Stimulated activated naive CD8-positive, alpha-beta T cell treated with anti-CD3 and anti-CD28 coated beads, Interleukin-15, Interleukin-2, amounts not matched to agents 100 ng/mL and 50 ng/mL, for 24 hours (primary cell): ENCODE data around the gene ACO2.

Experiments
- H3K27ac Mint-ChIP-seq: one replicate; pipeline ENCODE4 v1.8.0; 2021; ENCODE audit warnings: mild to moderate bottlenecking, mixed read lengths
- H3K27me3 Mint-ChIP-seq: one replicate; pipeline ENCODE4 v1.8.0; 2021; ENCODE audit warnings: mixed read lengths
- H3K36me3 Mint-ChIP-seq: one replicate; pipeline ENCODE4 v1.8.0; 2021; ENCODE audit warnings: low read depth, mixed read lengths
- H3K4me1 Mint-ChIP-seq: one replicate; pipeline ENCODE4 v1.8.0; 2021; ENCODE audit warnings: low read depth, mixed read lengths
- H3K4me3 Mint-ChIP-seq: one replicate; pipeline ENCODE4 v1.8.0; 2021; ENCODE audit warnings: mild to moderate bottlenecking, mixed read lengths
- H3K9me3 Mint-ChIP-seq: one replicate; pipeline ENCODE4 v1.8.0; 2021; ENCODE audit warnings: mixed read lengths

The ACO2 gene

DNA sequence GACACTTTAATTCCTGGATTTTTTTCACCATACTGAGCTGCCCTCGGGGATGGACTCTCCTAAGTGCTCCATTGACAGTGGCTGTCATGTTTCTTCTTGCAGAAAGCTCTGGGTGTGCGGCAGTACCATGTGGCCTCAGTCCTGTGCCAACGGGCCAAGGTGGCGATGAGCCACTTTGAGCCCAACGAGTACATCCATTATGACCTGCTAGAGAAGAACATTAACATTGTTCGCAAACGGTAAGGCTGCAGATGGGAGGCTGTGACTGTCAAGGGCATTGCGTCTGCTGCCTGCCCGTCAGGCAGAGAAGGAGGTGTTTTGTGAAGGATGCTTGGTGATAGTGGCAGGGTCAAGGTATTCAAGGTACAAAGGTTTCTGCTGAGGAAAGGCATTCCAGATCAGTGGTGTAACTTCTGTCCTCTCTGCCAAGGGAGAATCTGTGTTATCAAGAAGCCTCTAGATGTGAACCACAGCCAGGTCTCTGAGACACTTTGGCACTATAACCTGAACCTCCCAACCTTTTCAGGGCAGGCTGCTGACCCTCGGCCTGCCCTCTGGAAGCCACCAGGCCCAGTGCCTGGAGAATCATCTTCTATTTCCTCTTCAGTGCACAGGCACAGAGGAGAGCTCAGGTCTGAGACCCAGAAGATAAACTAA lies 30.8 kb downstream of the ACO2 start:
- H3K9me3 Mint-ChIP-seq, result no peaks in the 10 kb centered on the region
- H3K4me1 Mint-ChIP-seq, result no peaks in the 10 kb centered on the region
- H3K27me3 Mint-ChIP-seq, result no peaks in the 10 kb centered on the region
- H3K27ac Mint-ChIP-seq, result no peak overlapping the region
- H3K36me3 Mint-ChIP-seq, result peaks cover 17% of the 10 kb centered on the region
- H3K4me3 Mint-ChIP-seq, result no peak overlapping the region

GRCh38 chr22:41500303-41500702 lies 31.4 kb downstream of the ACO2 start:
- H3K27ac Mint-ChIP-seq, result no peak overlapping the region
- H3K4me1 Mint-ChIP-seq, result no peaks in the 10 kb centered on the region
- H3K9me3 Mint-ChIP-seq, result no peaks in the 10 kb centered on the region
- H3K4me3 Mint-ChIP-seq, result no peak overlapping the region
- no peaks in the 10 kb centered on the region for H3K27me3 Mint-ChIP-seq
- peaks cover 17% of the 10 kb centered on the region for H3K36me3 Mint-ChIP-seq

- no peaks in the 10 kb centered on the region for H3K27me3 Mint-ChIP-seq
- H3K36me3 Mint-ChIP-seq, result peaks cover 21% of the 10 kb centered on the region
- no peak overlapping the region for H3K27ac Mint-ChIP-seq
- H3K9me3 Mint-ChIP-seq, result no peaks in the 10 kb centered on the region
- H3K4me3 Mint-ChIP-seq, result no peak overlapping the region
- no peaks in the 10 kb centered on the region for H3K4me1 Mint-ChIP-seq
These were observed 32.3 kb downstream of the ACO2 start for GRCh38 chr22:41501209-41501608.

- H3K4me1 Mint-ChIP-seq, result no peaks in the 10 kb centered on the region
- no peaks in the 10 kb centered on the region for H3K27me3 Mint-ChIP-seq
- no peak overlapping the region for H3K27ac Mint-ChIP-seq
- H3K36me3 Mint-ChIP-seq, result peaks cover 38% of the 10 kb centered on the region
- no peaks in the 10 kb centered on the region for H3K9me3 Mint-ChIP-seq
- no peak overlapping the region for H3K4me3 Mint-ChIP-seq
These were observed 35.5 kb downstream of the ACO2 start for GRCh38 chr22:41504397-41504796.

DNA sequence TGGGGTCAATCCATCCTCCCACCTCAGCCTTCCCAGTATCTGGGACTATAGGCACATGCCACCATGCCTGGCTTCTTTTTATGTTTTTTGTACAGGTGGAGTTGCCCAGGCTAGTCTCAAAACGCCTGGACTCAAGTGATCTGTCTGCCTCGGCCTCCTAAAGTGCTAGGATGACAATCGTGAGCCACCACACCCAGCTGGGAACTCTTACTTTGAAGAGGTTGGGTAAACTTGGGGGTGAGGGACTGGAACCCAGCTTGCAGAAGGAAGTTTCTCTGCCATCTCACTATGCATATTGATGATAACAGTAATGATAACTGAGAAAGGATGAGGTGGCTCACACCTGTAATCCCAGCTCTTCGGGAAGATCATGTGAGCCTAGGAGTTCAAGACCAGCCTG lies 35.9 kb downstream of the ACO2 start:
- Mint-ChIP-seq H3K9me3 (no peaks in the 10 kb centered on the region), H3K36me3 (peaks cover 40% of the 10 kb centered on the region), H3K27ac (no peak overlapping the region), H3K4me3 (no peak overlapping the region), H3K27me3 (no peaks in the 10 kb centered on the region), H3K4me1 (no peaks in the 10 kb centered on the region)

GRCh38 chr22:41505511-41506220 lies 36.7 kb downstream of the ACO2 start:
- Mint-ChIP-seq H3K4me1 (no peaks in the 10 kb centered on the region), H3K27me3 (no peaks in the 10 kb centered on the region), H3K4me3 (no peak overlapping the region), H3K9me3 (no peaks in the 10 kb centered on the region), H3K27ac (no peak overlapping the region), H3K36me3 (peaks cover 40% of the 10 kb centered on the region)

- Mint-ChIP-seq H3K27ac (peak overlapping the region; percentile 5), H3K9me3 (no peaks in the 10 kb centered on the region), H3K4me3 (no peak overlapping the region), H3K27me3 (no peaks in the 10 kb centered on the region), H3K36me3 (peaks cover 34% of the 10 kb centered on the region), H3K4me1 (no peaks in the 10 kb centered on the region)
These were observed 38.6 kb downstream of the ACO2 start for GRCh38 chr22:41507330-41508063.

- no peaks in the 10 kb centered on the region for H3K4me1 Mint-ChIP-seq
- no peak overlapping the region for H3K4me3 Mint-ChIP-seq
- no peaks in the 10 kb centered on the region for H3K9me3 Mint-ChIP-seq
- no peak overlapping the region for H3K27ac Mint-ChIP-seq
- H3K27me3 Mint-ChIP-seq, result no peaks in the 10 kb centered on the region
- peaks cover 46% of the 10 kb centered on the region for H3K36me3 Mint-ChIP-seq
These were observed 39.9 kb downstream of the ACO2 start for GRCh38 chr22:41508770-41509170.

DNA sequence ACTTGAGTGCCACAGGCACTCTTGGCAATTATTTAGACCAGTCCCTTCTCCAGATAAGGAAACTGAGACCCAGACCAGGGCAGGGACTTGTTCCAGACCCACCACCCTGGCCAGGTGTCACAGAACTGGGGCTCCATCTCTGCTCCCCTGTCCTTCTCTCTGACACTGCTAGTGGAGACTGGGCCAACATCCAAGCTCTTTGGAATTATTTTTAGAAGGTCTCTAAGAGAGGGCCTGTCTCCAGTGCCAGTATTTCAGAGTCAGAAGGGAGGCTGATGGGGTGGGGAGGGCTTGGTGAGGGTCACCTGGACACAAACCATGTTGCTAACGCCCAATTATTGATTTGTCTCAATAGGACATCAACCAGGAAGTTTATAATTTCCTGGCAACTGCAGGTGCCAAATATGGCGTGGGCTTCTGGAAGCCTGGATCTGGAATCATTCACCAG lies 42.6 kb downstream of the ACO2 start:
- peaks cover 47% of the 10 kb centered on the region for H3K36me3 Mint-ChIP-seq
- H3K27me3 Mint-ChIP-seq, result no peaks in the 10 kb centered on the region
- H3K27ac Mint-ChIP-seq, result no peak overlapping the region
- H3K4me1 Mint-ChIP-seq, result no peaks in the 10 kb centered on the region
- no peak overlapping the region for H3K4me3 Mint-ChIP-seq
- H3K9me3 Mint-ChIP-seq, result no peaks in the 10 kb centered on the region

DNA sequence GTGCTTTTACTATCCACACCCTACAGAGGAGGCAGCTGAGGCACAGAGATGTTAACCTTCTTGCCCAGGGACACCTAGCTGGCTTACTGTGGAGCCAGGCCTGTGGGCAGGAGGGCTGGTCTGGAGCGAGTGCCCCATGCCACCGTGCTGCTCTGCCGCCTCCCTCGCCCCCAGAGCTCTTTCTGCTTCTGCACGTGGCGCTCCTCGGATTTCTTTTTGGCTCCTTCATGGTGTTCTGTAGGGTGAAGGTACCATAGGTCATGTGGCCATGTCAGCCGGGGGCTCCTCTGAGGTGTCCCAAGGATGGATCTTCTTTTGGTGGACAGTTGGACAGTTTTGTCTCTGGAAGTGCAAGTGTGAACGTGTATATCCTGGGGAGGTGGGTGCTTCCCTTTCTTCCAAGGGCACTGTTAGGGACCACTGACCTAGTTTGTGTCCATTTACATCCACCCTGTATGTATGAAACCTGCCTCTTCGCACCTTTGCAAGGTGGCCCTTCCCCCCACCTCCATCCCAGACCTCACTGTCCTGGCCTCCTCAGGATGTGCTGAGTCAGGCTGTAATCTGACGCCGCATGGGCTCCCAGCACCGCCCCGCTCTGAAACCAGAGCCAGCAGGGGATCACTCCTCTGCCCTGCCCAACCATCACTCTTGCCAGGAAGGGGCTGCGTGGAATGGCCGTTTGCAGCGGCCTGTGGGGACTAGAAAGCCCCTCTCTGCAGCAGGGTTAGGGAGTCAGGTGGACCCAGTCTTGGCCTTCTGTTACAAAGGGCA lies 43.7 kb downstream of the ACO2 start:
- Mint-ChIP-seq H3K36me3 (peaks cover 41% of the 10 kb centered on the region), H3K27me3 (no peaks in the 10 kb centered on the region), H3K4me1 (peaks cover 7% of the 10 kb centered on the region), H3K27ac (no peak overlapping the region), H3K9me3 (no peaks in the 10 kb centered on the region), H3K4me3 (no peak overlapping the region)

DNA sequence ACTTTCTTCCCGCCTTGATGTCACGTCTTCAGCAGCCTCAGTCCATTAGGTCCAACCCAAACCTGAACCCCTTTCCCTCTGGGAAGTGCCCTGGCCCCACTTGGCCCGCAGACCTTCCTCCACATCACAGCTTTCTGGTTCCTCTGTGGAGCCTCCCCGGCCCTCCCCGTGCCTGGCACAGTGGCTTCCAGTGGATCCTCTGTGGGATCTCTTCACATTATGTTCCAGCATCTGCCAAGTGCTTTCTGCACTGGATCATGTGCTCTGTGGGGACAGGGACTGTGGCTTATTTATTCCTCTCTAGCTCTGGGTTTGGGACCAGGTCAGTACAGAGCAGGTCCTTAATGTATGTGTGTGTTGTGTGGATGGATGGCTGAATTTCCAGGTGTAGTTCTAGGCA lies 44.5 kb downstream of the ACO2 start:
- H3K4me1 Mint-ChIP-seq, result peaks cover 7% of the 10 kb centered on the region

DNA sequence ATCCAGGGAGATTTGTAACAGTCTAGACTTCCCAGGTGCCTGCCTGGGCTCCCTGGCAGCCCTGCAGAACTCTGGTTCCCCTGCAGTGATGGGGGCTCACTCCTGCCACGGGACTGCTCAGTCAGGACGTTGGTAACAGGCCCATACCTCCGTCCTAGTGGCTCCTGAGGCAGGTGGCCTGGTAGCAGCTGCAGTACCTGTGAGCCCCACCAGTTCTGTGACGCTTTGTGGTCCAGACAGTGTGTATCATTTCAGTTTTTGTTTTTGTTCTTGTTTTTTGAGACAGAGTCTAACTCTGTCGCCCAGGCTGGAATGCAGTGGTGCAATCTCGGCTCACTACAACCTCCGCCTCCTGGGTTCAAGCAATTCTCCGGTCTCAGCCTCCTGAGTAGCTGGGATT lies 47.5 kb downstream of the ACO2 start:
- H3K36me3 Mint-ChIP-seq, result peaks cover 27% of the 10 kb centered on the region
- no peaks in the 10 kb centered on the region for H3K9me3 Mint-ChIP-seq
- peaks cover 7% of the 10 kb centered on the region for H3K4me1 Mint-ChIP-seq
- no peak overlapping the region for H3K27ac Mint-ChIP-seq
- no peak overlapping the region for H3K4me3 Mint-ChIP-seq
- H3K27me3 Mint-ChIP-seq, result no peaks in the 10 kb centered on the region

More for the DNA sequence above, 44.5 kb downstream of the ACO2 start:
- no peak overlapping the region for H3K4me3 Mint-ChIP-seq
- no peaks in the 10 kb centered on the region for H3K27me3 Mint-ChIP-seq
- H3K27ac Mint-ChIP-seq, result no peak overlapping the region
- H3K36me3 Mint-ChIP-seq, result peaks cover 34% of the 10 kb centered on the region
- H3K9me3 Mint-ChIP-seq, result no peaks in the 10 kb centered on the region

DNA sequence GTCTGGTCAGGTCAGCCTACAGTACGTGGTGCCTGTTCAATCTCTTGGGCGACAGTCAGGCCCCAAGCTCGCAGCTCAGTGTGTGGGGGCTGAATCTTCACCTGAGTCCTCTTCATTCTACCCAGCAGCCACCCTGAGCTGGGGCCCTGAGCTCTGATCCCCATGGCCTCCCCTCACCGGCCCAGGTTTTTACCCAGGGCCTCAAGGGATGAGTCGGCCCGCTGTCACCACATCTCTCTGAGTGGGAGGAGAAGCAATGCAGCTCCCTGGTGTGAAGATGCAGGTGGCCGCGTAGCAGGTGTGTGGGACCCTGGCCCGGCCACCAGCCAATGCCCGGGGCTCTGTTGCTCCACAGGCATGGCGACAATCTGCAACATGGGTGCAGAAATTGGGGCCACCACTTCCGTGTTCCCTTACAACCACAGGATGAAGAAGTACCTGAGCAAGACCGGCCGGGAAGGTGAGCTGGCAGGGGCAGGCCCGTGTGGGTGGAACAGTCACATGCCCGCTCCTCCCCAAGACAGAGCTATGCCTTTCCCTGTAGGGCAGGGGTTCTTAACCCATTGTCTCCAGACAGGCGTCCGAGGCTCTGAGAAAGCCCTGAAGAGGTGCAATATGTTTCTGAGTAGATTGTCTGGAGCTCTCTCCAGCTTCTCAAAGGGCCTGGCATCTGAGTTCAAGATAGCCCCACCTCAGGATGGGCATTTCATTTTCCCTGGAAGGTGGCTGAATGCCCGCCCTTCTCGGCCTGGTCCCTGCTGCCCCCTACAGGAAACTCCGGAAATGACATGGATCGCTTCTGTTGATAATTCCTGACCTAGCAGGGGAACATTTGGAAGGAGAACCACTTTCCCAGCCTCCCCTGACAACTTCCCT lies 48.5 kb downstream of the ACO2 start:
- peaks cover 21% of the 10 kb centered on the region for H3K36me3 Mint-ChIP-seq
- H3K9me3 Mint-ChIP-seq, result no peaks in the 10 kb centered on the region
- H3K4me1 Mint-ChIP-seq, result peaks cover 7% of the 10 kb centered on the region
- no peak overlapping the region for H3K4me3 Mint-ChIP-seq
- peak overlapping the region; percentile 61 for H3K27ac Mint-ChIP-seq
- H3K27me3 Mint-ChIP-seq, result no peaks in the 10 kb centered on the region

DNA sequence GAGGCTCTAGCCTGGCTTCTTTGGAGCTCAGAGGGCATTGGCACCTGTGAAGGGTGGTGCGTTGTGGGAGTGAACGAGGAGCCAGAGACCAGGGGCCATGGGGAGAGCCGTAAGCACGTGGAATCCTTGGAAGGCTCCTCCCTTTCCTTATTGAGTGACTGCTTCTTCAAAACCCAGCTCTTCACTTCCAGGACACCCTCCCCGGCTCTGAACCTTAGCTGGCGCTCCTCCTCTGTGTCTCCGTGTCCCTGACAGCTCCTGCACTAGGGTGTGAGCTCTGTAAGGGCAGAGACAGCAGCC lies 49.1 kb downstream of the ACO2 start:
- no peak overlapping the region for H3K4me3 Mint-ChIP-seq
- H3K9me3 Mint-ChIP-seq, result no peaks in the 10 kb centered on the region
- H3K27me3 Mint-ChIP-seq, result no peaks in the 10 kb centered on the region
- no peak overlapping the region for H3K27ac Mint-ChIP-seq
- peaks cover 7% of the 10 kb centered on the region for H3K4me1 Mint-ChIP-seq
- peaks cover 15% of the 10 kb centered on the region for H3K36me3 Mint-ChIP-seq
